ELF-1 (cell line): Measurements from ENCODE around the gene SOBP.

Source experiments
- DNase-seq: peaks from one replicate; pipeline ENCODE4 v3.0.0-alpha.2; 2016; ENCODE audit warnings: low read depth, low spot score

The SOBP gene

DNA sequence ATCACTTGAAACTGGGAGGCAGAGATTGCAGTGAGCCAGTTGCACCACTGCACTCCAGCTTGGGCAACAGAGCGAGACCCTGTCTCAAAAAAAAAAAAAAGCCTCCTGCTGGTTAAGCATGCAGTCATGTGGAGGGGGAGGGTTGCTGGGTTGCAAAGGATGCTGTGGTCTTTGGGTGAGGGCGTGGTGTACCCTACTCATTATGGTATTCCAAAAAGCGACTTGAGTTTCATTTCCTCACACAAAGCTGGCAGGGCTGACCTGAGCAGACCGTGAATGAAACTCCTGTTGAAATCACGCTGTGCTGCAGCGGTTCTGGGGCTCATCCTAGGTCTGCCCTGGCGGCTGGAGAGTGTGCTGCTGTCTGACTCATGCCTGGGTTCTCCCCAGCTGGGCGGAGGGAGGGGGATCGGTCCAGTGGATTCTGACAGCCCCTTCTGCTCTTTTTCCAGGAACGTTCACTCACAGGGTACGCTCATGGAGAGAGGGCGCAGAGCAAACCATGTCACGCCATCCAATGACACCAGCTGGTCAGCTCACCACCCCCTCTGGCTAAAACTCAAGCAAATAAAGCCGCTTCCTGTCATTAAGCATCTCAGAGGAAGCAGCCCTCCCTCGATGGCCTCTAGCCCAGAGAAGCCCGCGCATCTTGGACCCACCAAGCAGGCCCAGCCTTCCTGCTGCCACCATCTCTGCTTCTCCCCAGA is 168.0 kb downstream of the SOBP start:
- DNase-seq: peak; percentile 63

DNA sequence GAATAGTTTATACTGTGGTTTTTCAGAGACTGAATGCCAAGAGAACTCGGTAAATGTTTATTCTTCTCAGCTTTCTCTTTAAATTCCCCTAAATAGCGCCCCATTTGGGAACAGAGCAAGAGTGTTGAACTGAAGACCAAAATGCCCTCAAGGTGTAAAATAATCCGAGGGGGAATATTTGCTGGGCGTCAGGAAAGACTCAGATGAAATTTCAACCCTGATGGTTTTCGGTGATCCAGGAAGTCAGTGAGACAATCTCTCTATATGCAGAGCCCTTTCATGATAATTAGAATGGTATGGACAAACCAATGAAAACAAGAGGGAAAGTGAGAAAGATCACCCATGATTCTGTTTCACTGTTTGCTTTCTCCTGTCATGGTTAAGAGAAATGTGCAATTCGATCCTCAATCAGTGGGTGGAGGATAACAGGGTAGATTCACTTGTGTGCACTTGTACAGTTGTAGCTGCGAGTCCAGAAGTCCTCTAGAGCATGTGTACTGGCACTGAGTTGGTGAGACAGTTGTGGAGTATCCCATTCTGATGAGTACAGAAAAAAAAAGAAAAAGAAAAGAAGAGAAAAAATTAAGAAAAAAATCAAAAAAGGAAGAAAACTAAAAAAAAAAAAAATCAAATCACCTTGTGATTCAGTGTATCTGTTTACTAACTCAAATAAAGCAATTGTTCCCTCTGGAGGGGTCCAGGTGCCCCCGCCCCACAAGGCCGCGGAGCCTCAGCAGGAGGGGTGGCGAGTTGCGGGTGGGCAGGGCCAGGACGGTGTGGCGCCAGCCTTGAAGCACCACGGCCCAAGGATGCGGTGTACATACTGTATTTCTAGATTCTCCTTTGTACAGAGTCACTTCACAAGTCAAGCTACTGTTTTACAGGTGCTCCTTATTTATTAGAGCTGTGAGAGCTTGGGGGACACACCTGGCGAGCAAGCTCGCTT is 169.3 kb downstream of the SOBP start:
- no peak for DNase-seq

DNA sequence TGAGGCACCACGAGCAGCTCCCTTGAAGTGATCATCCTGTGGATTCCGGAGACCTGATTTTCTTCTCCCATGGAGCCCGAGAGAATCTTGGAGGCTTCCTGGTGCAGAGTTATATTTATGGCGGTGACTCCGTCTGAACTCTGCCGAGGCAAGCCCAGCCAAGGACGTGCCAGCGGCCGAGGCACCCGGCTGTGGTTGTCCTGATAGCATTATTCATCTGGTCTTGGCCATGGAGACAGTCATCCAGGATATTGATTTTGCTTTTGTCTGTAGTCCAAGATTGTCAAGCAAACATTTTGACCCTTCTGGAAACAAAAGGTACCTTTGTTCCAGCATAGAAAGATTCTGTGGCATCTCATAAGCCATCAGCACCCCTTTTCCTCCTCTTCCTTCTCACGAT is 170.9 kb downstream of the SOBP start:
- DNase-seq: no peak

DNA sequence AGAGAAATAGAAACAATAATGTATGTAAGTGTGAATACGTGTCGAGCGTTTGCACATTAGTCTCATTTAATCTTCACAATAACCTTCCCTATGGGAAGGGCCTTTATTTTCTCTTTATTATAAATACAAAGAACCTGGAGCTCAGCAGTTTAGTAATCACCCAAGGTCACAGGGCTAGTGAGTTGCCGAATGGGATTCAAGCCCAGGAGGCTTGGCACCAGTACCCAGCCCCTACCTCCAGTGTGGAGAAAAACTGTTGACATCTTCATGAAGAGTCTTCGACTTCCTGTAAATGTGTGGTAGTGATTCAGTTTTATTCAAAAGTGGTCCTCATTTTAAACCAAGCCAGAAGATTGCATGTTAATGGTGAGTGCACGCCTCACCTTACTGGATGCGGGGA is 171.4 kb downstream of the SOBP start:
- no peak for DNase-seq

DNA sequence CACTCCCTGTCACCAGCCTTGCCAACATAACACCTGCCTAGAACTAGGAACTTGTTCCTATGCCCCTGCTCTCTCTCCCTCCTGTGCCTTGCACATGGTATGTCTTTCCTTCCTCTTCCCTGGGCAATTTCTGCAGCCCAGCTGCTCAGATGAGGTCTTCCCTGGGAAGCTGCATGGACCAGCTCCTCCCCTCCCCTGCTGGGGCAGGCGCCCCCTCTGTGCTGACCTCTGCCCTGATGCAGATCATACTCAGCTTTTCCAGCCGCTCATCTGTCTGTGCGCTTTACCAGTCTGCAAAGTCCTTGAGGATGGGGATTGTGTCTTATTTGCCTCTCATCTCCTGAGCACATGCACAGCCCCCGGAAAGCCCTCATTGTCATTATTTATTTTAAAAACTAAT is 172.4 kb downstream of the SOBP start:
- DNase-seq: no peak

DNA sequence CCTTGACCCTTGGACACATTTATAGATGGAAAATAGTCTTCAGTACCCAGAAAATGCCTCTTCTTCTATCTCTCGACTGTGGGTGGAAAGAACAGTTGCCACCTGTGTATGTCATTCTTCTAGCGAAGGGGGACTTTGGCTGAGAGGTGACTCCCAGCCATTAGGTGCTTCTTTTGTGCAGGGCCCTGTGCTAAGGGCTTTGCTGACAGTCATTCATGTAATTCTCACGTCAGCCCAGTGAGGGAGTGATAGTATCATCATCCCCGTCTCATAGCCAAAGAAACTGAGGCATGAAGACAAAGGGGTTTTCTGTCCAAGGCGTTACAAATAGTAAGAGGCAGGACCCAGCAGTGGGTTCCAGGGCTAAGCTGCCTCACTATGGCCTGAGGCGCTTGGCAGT is 173.4 kb downstream of the SOBP start:
- DNase-seq: no peak

DNA sequence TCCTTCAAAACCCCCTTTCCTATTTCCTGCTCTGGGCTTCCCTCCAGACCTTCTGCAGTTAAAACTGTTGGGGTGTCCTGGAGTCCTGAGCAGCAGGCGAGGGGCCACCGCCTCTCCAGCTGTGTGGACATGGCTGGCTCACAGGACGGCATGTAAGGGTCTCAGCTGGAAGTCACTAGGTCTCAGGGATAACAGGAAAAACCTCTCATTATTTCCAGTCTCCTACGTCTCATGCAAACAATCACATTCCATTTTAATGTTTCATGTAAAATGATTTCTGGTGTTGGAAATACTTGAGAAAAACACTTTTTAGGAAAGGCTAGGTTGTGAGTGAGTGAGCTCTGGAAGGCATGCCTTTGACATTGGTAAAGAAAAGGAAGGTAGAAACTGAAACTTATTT is 175.5 kb downstream of the SOBP start:
- no peak for DNase-seq

DNA sequence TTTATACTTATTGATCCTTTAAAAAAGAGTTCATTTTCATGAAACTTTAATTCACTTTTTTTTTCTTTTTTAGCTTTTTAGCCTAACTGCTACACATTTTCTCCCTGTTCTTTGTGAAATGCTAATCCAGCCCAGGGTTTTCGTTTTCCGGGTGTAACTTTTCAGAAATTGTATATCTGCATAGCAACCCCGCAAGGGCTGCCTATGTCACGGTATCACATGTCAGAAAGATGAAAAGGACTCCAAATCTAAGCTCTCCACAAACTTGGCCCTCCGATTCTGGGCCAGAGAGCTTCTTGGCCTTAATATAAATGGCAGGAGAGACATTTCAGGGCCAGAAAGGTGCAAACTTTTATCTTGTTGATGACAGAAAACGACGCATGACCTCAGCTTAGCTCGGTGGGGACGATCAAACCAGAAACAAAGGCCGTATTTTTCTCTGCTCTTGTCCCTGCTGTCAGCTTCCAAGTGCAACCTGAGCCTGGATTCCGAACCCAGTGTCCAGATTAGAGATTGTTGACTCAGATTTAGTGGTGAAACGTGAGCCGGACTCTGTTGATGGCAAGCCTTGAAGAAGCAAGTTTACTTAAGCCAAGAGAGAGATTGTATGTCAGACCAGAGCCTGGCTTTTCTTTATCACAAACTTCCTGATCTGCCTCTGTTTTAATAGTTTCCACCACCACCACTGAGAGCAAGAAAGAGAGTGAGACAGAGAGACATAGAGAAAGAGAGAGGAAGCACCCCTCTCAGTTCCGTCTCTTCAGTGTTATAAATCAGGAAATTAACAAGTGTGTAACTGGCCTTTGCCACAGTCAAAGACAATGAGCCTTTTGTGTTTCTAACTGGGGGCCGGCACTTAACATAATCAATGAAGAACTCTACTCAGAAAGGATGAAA is 176.4 kb downstream of the SOBP start:
- peak; percentile 58 for DNase-seq

DNA sequence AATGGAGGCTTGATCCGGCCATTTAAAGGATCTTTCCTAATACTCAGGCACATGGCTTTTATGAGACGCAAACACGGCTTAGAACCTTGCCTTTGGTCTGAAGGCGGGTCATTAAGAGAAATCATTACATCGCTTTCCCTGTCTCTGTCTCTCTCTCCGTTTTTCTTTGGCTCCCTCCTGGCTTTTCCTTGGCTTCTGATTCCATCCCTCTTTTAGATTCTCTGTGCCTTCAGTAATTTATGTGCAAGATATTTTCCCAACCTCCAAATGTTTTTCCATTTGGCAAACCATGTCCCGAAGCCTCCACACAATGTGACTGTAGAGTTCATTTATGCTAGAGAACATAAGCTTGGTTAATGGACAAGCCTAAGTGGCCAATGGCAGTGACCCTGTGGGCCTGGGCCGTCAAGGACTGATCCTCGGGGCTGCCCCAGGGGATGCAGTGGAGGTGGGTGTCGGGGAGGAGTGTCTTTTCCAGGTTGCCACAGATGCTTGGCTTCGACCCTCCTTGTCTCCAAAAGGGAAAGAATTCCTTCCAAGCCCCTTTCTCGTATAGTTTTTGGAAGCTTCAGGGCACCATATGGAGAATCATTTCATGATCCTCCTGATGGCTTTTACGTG is 177.2 kb downstream of the SOBP start:
- no peak for DNase-seq

DNA sequence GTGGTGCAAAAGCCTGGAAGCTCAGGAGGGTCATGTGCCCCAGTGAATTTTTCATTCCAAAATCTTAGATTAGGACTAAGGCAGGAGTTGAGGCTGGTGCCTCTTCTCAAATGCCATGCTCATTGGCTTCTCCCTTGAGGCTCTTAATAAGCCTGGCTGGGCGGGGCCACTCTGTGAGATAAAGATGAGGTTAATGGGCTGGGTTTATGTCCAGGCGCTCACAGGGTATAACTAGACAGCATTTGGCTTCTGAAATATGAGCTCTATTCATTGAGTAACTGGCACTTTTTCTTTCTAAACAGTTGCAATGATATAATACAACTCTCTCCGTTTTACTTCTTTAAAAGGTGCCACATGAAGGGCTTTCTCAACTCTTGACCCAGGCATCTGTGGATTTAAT is 177.9 kb downstream of the SOBP start:
- no peak for DNase-seq

DNA sequence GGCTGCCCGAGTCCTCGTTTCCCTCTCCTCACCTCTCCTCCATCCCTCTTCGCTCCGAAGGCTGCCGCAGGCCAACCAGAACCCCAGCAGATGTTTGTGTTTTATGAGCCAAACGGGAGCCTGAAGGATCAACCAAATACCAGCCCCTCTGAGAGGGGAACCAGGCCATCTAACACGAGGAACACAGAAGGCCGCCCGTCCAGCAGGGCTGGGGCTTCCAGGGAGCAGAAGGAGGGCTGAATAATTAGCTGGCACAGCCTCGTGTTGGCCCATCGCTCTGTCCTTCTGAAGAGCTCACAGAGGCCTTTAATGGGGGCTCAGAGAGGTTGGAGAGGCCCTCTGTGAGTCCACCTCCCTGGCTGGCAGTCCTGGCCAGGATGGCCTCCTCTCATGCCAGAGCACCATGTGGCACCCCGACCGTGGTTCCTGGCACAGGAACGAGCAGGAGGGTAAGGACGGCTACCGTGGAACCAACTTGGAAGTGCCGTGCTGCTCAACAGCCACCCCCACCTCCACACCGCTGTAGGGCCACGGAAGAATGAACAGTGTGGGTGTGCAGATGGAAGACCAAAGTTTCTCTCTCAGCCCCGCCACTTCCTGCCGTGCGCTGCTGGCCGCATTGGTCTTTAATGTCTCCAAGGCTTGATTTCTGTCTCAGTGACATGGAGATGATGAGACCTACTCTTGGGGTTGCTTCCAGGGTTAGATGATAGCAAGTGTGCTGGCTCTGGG is 179.0 kb downstream of the SOBP start:
- no peak for DNase-seq

DNA sequence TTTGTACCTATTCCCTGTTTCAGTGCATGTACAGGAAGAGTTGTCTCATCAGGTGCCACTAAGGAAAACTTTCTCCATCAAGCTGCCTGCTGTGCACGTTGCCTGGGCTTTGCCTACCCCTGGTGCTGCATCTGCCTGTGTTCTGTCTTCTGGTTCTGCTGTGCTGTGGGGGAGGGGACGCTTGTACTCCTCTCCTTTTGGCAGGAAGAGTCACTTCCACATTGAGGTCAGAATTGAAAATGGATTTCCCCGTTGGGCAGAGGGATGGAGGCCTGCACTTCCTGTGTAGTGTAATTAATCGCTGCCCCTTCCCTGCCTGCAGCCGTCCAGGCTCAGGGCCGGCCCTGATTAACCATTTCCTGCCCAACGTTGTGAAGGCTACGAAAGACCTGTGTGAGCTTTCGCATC is 180.9 kb downstream of the SOBP start:
- peak; percentile 71 for DNase-seq

DNA sequence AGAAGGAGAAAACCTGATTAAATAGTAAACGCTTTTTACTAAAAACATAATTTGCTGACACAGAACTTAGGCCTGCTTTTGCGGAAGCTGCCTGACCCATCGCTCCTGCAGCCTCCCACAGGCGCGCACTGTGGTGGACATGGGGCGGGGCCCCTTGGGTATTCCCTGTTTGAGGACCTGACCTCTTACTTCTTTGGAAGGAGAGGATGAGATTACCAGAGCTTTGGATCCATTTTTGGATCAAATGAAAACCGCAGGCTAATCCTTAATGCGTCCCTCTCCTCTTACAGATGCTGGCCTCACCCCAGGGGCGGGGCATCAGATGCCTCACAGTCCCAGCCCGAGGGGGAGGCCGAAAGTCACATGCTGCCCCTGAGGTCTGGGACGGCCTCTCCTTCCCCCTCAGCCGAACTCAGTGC is 183.2 kb downstream of the SOBP start:
- no peak for DNase-seq

DNA sequence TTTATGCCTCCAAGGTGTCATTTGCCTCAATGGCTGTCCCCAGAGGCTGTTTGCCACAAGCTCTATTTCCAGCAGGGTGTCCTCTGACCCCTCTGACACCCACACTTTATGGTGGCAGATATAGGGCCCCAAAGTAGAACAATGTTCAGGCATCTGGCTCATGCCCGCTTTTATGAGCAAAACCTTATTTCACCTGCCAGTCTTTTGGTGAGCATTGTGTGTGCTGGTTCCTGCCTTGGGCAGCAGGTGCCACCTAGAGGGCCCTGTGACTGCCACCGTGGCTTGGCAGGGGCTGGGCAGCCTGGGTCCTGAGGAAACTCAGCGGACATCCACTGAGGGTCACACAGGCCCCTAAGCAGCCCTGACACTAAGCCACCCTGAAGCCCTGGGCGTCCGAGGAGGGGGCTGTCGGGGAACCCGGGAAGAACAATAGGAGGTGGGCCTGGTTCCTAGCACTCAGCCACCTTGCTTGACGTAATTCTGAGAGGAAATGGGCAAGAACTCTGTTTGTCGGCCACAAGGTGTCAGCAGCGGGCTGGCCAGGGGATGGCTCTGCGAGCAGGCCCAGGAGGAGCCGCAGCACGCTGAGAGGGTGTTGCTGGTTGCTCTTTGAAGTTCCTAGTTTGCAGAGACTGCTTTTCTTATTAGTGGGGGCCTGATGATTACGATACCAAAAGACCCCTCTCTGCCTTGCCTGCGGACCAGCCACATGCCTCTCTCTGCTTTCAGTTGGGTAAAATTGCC is 185.2 kb downstream of the SOBP start:
- DNase-seq: peak; percentile 87

DNA sequence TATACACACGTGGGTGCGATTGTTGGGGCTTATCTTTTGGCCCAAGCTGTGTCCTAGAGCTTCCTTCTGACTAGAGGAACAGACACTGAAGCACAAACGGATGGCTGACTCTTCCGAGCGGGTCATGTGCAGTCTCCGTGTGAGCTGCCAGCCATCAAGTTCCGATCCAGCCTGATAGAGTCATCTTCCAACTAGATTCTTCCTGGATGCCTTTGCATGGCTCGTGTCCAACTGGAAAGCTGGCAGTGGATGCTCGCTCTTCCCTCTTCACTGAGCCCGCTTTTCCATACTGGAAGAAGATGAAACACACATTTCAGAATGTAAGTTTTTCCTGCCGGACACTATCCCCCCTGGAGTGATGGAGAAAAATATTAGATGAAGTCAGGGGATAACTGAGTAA is 186.1 kb downstream of the SOBP start:
- no peak for DNase-seq

DNA sequence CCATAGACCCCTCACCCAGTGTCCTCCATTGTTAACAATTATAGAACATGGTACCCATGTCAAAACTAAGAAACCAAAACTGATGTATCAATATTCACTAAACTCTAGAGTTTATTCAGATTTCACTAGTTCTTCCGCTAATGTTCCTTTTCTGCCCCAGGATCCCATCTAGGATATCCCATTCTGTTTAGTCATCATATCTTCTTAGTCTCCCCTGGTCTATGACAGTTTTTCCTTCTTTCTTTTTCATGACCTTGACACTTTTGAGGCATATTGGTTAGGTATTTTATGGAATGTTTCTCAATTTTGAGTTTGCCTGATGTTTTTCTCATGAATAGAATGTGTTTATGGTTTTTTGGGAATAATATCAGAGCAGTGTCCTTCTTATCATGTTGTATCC is 187.5 kb downstream of the SOBP start:
- DNase-seq: no peak

DNA sequence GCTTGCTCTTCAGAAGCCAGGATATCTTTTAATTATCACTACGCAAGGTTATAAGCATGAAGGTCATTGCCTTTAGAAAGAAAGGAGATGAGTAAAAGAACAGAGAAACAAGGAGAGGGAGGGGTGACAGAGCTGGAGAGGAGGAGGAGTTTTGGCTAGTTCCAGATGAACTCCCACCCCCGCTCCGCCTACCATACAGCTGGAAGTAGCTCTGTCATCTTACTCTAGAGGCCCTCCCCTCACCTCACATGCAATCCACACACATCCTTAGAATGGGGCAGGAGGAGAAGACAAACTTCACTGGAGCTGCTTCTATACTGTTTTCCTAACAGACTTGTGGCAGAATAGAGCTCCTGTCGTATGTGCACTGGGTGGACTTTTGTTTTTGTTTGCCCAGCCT is 189.5 kb downstream of the SOBP start:
- DNase-seq: peak; percentile 66

DNA sequence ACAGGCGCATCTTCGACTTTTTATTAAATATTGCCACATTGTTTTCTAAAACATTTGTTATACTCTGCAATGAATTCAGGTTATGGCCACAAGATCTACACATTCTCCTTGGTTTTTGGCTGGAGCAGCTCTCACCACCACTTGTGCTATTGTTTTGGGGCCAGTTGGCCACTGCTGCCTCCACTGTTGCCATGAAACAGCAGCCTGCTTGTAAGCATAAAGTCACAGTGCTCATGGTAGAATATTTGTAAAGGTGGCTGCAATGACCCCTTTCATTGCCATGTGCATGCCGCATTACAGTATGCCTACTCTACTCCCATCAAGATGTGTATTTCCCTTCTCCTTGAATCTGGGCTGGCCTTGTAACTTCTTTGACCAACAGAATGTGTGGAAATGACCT is 192.8 kb downstream of the SOBP start:
- DNase-seq: no peak

DNA sequence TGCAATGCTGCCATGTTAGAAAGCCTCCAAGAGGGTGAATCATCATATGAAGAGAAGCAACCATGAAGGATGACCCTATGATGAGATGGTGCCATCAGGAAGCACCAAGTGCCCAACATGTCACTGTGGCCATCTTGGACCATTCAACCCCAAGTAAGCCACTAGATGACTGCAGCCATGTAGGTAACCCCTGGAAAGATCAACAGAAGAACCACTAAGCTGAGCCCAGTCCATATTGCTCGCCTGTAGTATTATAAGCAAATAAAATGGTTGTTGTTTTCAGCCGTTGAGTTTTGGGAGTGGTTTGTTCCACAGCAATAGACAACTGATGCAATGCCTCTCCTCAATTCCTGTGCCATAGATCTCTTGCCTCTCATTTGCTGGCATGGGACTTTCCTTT is 193.3 kb downstream of the SOBP start:
- DNase-seq: no peak

DNA sequence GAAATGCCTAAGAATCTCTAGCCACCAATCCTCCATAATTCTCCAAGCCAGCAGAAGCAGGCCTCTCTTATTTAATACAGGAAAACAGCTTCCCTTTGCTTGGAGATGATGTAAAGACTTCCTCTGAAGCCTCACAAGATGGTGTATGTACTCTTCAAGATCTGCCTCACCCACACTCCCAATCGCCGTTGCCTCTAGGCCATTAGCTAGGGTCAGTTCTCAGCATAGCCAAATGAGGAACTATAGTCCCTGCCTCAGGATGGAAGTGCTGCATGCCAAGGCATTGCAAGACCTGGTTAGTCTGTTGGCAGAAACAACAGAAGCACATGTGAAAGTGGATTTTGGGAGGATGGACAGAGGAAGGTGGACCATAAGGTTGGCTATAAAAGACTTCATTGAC is 195.1 kb downstream of the SOBP start:
- DNase-seq: no peak
